IMR-90 (cell line): ENCODE results near the gene C3AR1. TPM values are rescaled to one million over a fixed set of nuclear protein-coding genes. Genes with fewer than 3 reads are reported as not detected.

Experiments
- ATAC-seq: fragments of 200-7000 bp; cut with Tn5 transposase; 2 replicates; pipeline ENCODE4 v1.9.1; 2020; ENCODE audit warnings: low read depth, mild to moderate bottlenecking, moderate library complexity
- BruUV-seq: library from RNA; stranded (reverse); fragments of 400-500 nt; replicated peaks from 2 replicates; lab custom pipeline; 2021; lab: Mats Ljungman, UMichigan
- CTCF ChIA-PET: fragments of 300-600 bp; formaldehyde crosslinking; extraction: SDS; loops from one replicate; lab custom pipeline; 2021; ENCODE audit warnings: antibody characterized with exemption; lab: Yijun Ruan, JAX
- POLR2A ChIA-PET: fragments of 300-600 bp; sonication (Branson Sonifier 250); formaldehyde crosslinking; loops from one replicate; lab custom pipeline; 2022; ENCODE audit warnings: antibody characterized with exemption; ENCODE audit not compliant: unreplicated experiment; lab: Charles Lee
- DNase-seq: peaks from one replicate; pipeline ENCODE4 v3.0.0; 2013
- H2AFZ ChIP-seq: replicated peaks from 2 replicates; pipeline ENCODE3; 2013; ENCODE audit warnings: low read length, mild to moderate bottlenecking; ENCODE audit not compliant: poor library complexity
- H2AK5ac ChIP-seq: 2 replicates; pipeline ENCODE4 v1.6.1; 2013; ENCODE audit warnings: low read depth, low read length, inconsistent platforms
- H2AK9ac ChIP-seq: replicated peaks from 2 replicates; pipeline ENCODE3; 2013; ENCODE audit warnings: mild to moderate bottlenecking, low read depth, low read length, moderate library complexity; ENCODE audit not compliant: poor library complexity
- H2BK120ac ChIP-seq: 2 replicates; pipeline ENCODE4 v1.6.1; 2013; ENCODE audit warnings: low read depth, low read length, inconsistent platforms
- H2BK15ac ChIP-seq: 3 replicates; pipeline ENCODE4 v1.6.1; 2013; ENCODE audit warnings: low read depth, low read length, inconsistent platforms
- H2BK20ac ChIP-seq: 2 replicates; pipeline ENCODE4 v1.6.1; 2013; ENCODE audit warnings: low read depth, mild to moderate bottlenecking, inconsistent platforms, low read length, moderate library complexity
- H2BK5ac ChIP-seq: 2 replicates; pipeline ENCODE4 v1.6.1; 2013; ENCODE audit warnings: mild to moderate bottlenecking, low read depth, low read length, inconsistent platforms; ENCODE audit not compliant: poor library complexity, severe bottlenecking
- H3K14ac ChIP-seq: replicated peaks from 2 replicates; pipeline ENCODE4 v1.6.1; 2013; ENCODE audit warnings: low read depth, low read length, inconsistent platforms
- H3K18ac ChIP-seq: 2 replicates; pipeline ENCODE4 v1.6.1; 2013; ENCODE audit warnings: low read depth, low read length, control low read depth
- H3K23ac ChIP-seq: 2 replicates; pipeline ENCODE4 v1.6.1; 2013; ENCODE audit warnings: low read depth, low read length, inconsistent platforms
- H3K27ac ChIP-seq: 2 replicates; pipeline ENCODE4 v1.5.1; 2013; ENCODE audit warnings: mild to moderate bottlenecking, control low read depth, low read length; ENCODE audit not compliant: insufficient read depth
- H3K27me3 ChIP-seq: 2 replicates; pipeline ENCODE4 v1.6.1; 2013; ENCODE audit warnings: low read length; ENCODE audit not compliant: control insufficient read depth, insufficient read depth
- H3K36me3 ChIP-seq: 2 replicates; pipeline ENCODE4 v1.6.1; 2013; ENCODE audit warnings: low read length, mixed read lengths; ENCODE audit not compliant: control insufficient read depth, insufficient read depth
- H3K4ac ChIP-seq: 2 replicates; pipeline ENCODE4 v1.6.1; 2013; ENCODE audit warnings: low read depth, low read length, inconsistent platforms
- H3K4me1 ChIP-seq: 2 replicates; pipeline ENCODE4 v1.6.1; 2013; ENCODE audit warnings: low read length, mixed read lengths; ENCODE audit not compliant: control insufficient read depth, insufficient read depth
- H3K4me2 ChIP-seq: 2 replicates; pipeline ENCODE4 v1.6.1; 2013; ENCODE audit warnings: low read depth, mild to moderate bottlenecking, control low read depth, low read length, moderate library complexity
- H3K4me3 ChIP-seq: 2 replicates; pipeline ENCODE4 v1.5.1; 2013; ENCODE audit warnings: low read depth, mild to moderate bottlenecking, control low read depth, low read length, moderate library complexity; ENCODE audit not compliant: insufficient read depth
- H3K56ac ChIP-seq: 2 replicates; pipeline ENCODE4 v1.6.1; 2013; ENCODE audit warnings: low read length, inconsistent platforms; ENCODE audit not compliant: insufficient read depth; ENCODE audit errors: extremely low read depth
- H3K79me1 ChIP-seq, 2 experiments: 2 replicates each; pipeline ENCODE4 v1.6.1; 2013; ENCODE audit warnings: low read length in 2 of 2, inconsistent platforms in 1 of 2, low read depth in 1 of 2
- H3K9ac ChIP-seq: 2 replicates; pipeline ENCODE4 v1.6.1; 2013; ENCODE audit warnings: low read depth, low read length, control low read depth
- H3K9me1 ChIP-seq: 2 replicates; pipeline ENCODE4 v1.6.1; 2013; ENCODE audit warnings: low read length, inconsistent platforms; ENCODE audit not compliant: insufficient read depth
- H3K9me3 ChIP-seq: 2 replicates; pipeline ENCODE4 v1.6.1; 2013; ENCODE audit warnings: low read length; ENCODE audit not compliant: control insufficient read depth, insufficient read depth
- H4K20me1 ChIP-seq: 2 replicates; pipeline ENCODE4 v1.6.1; 2013; ENCODE audit warnings: low read length, inconsistent platforms; ENCODE audit not compliant: insufficient read depth
- H4K5ac ChIP-seq: 2 replicates; pipeline ENCODE4 v1.6.1; 2013; ENCODE audit warnings: mild to moderate bottlenecking, low read depth, low read length, control low read depth
- H4K8ac ChIP-seq, 2 experiments: 2 replicates each; pipeline ENCODE4 v1.6.1; 2013; ENCODE audit warnings: low read depth in 2 of 2, low read length in 2 of 2, control low read depth in 1 of 2, inconsistent platforms in 1 of 2
- H4K91ac ChIP-seq: 2 replicates; pipeline ENCODE4 v1.6.1; 2013; ENCODE audit warnings: low read depth, low read length, inconsistent platforms; ENCODE audit not compliant: insufficient read depth
- CEBPB ChIP-seq: IDR thresholded peaks from 2 replicates; pipeline ENCODE4 v1.6.1; 2012; ENCODE audit warnings: low read depth, low read length, improper control_type of control experiment
- MAFK ChIP-seq: IDR thresholded peaks from 2 replicates; pipeline ENCODE4 v1.6.1; 2012; ENCODE audit warnings: low read depth, low read length, improper control_type of control experiment
- MAZ ChIP-seq: IDR thresholded peaks from 2 replicates; pipeline ENCODE4 v1.6.1; 2012; ENCODE audit warnings: low read depth, mild to moderate bottlenecking, low read length, improper control_type of control experiment, moderate library complexity, borderline replicate concordance
- RCOR1 ChIP-seq: IDR thresholded peaks from 2 replicates; pipeline ENCODE4 v1.6.1; 2012; ENCODE audit warnings: mild to moderate bottlenecking, low read length, improper control_type of control experiment; ENCODE audit not compliant: insufficient replicate concordance
- WGBS, 2 experiments: methylation state at CpG; one replicate each; pipeline versions ENCODE4 v1.1.5 to v1.1.7; 2013; ENCODE audit warnings: missing lambda C conversion rate in 2 of 2; ENCODE audit not compliant: insufficient read length in 1 of 2; ENCODE audit errors: extremely low coverage in 2 of 2; 5-methylcytosine and 5-hydroxymethylcytosine counted together
- dilution Hi-C: fragments of 300-500 bp; cut with HindIII; formaldehyde crosslinking; loops from one replicate; pipeline ENCODE4 v1.14.3; 2018; ENCODE audit warnings: low sequenced_read_pairs; ENCODE audit not compliant: unreplicated experiment
- in situ Hi-C: fragments of 300-500 bp; cut with MboI; formaldehyde crosslinking; loops from 3 replicates; pipeline ENCODE4 v1.14.3; 2019; ENCODE audit warnings: low sequenced_read_pairs, inconsistent platforms, mixed read lengths
- intact Hi-C: fragments of 100-400 bp; cut with micrococcal nuclease; formaldehyde crosslinking; loops from 2 replicates; pipeline ENCODE4 v1.10.0; 2022
- polyA plus RNA-seq, 3 experiments: library from polyadenylated mRNA; depleted of rRNA; stranded (reverse); fragments of >200 nt; gene quantifications; 2 replicates each; pipeline ENCODE4 v1.2.3, GENCODE V29; 2012; ENCODE audit warnings: low replicate concordance in 1 of 3
- total RNA-seq: library from RNA; depleted of rRNA; stranded (reverse); fragments of >200 nt; gene quantifications from 2 replicates; pipeline ENCODE4 v1.2.3, GENCODE V29; 2012

Gene C3AR1
- total and polyA plus RNA-seq, 2 of the 4 experiments (the other 2 are of a cell fraction): 0.31 to 0.36 TPM

DNA sequence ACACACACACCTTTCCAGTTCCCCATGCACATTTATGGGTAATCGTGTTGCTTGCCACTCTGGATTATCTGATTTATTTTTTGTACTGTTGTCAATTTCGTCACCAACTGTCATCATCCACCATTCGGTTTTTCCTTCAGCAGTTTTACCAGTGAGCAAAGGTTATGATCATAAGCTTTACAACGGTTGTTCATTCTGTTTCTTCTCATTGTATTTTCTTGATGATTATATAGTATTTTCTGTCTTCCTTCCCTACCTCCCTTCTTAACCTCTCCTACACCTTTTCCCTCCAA lies 16.6 kb upstream of the C3AR1 start:
- Histone ChIP-seq H4K5ac (no peak overlapping the region), H3K9ac (peak overlapping the region; percentile 86), H4K8ac (peak overlapping the region in 1 of 2 experiments; percentile 95; a peak in 2 of 4 replicates), H2AK9ac (peak overlapping the region; percentile 65), H3K18ac (no peak overlapping the region), H3K4me2 (peak overlapping the region; percentile 80), H3K4ac (peak overlapping the region; percentile 91; the same call in 1 of the 2 replicates), H2BK120ac (no peak overlapping the region), H4K20me1 (0 out of 2 replicates have a peak, but pooled peaks cover 6% of the 10 kb centered on the region), H4K91ac (no peak overlapping the region), H3K36me3 (no peaks in the 10 kb centered on the region), H3K79me1 (peaks cover 12 to 46% of the 10 kb centered on the region in 2 experiments), H2BK20ac (no peak overlapping the region), H3K9me1 (no peaks in the 10 kb centered on the region; the same call in 1 of the 2 replicates), H2BK5ac (peak overlapping the region; percentile 70), H3K56ac (no peak overlapping the region), H3K14ac (peak overlapping the region; percentile 95), H3K23ac (peak overlapping the region; percentile 93; the same call in 1 of the 2 replicates), H3K4me3 (peak overlapping the region; percentile 70), H3K27ac (peak overlapping the region; percentile 81), H2BK15ac (no peak overlapping the region), H3K9me3 (no peaks in the 10 kb centered on the region), H3K27me3 (no peaks in the 10 kb centered on the region), H2AFZ (peak overlapping the region; percentile 99), H2AK5ac (peak overlapping the region; percentile 45; the same call in 1 of the 2 replicates), H3K4me1 (0 out of 2 replicates have a peak, but pooled peaks cover 2% of the 10 kb centered on the region)
- intact Hi-C loops (no loop called here), in situ Hi-C loops (no loop called here), dilution Hi-C loops (no loop called here)
- TF ChIP-seq RCOR1: no peak
- no peak for TF ChIP-seq MAFK
- TF ChIP-seq MAZ: no peak
- TF ChIP-seq CEBPB: peak; percentile 1; the same call in 1 of the 2 replicates
- ChIA-PET POLR2A (interaction anchor here (0.5 kb wide), 1 partner anchor 184 kb away, joined by 3 read pairs; no protein-coding TSS in a partner anchor), CTCF (interaction anchor here (0.7 kb wide), 1 partner anchor 237 kb away, joined by 3 read pairs; no protein-coding TSS in a partner anchor)
- DNase-seq: no peak
- WGBS, 2 experiments: no CpG with 5 or more reads among the region's 4 CpGs
- no peak for ATAC-seq
- BruUV-seq: no TSS peak
